SK-N-SH (cell line): ENCODE measurements around the gene SCAMP3. TPM values are rescaled to one million over a fixed set of nuclear protein-coding genes. Genes with fewer than 3 reads are reported as not detected.

Source experiments
- CTCF ChIA-PET: fragments of 300-600, 350-600 bp; formaldehyde crosslinking; extraction: SDS; loops from one replicate; lab custom pipeline; 2021; lab: Yijun Ruan, JAX
- POLR2A ChIA-PET: fragments of 350-600 bp; sonication (Branson Sonifier 250); formaldehyde crosslinking; extraction: SDS; loops from one replicate; lab custom pipeline; 2020; ENCODE audit warnings: antibody characterized with exemption, inconsistent platforms; lab: Yijun Ruan, JAX
- DNase-seq: peaks from one replicate; pipeline ENCODE4 v3.0.0; 2012
- H2AFZ ChIP-seq: fragments of 200-600 bp; sonication (generic); 2 replicates; pipeline ENCODE4 v1.8.1; 2016; ENCODE audit warnings: antibody characterized with exemption, mild to moderate bottlenecking, low read depth
- H3F3A ChIP-seq: fragments of 200-600 bp; sonication (generic); replicated peaks from 2 replicates; pipeline ENCODE3; 2016; ENCODE audit warnings: antibody characterized with exemption, mild to moderate bottlenecking; ENCODE audit not compliant: insufficient read depth
- H3K27ac ChIP-seq, 2 experiments: fragments of 200-500 bp in 1 of 2; fragments of 200-600 bp in 1 of 2; sonication (Bioruptor generic) in 1 of 2; sonication (generic), shearing (Covaris generic) in 1 of 2; 2 replicates each; pipeline versions ENCODE4 v1.5.1 to v1.6.1; 2014 to 2016; ENCODE audit warnings: low read depth in 2 of 2, inconsistent platforms in 1 of 2, low read length in 1 of 2, mild to moderate bottlenecking in 1 of 2, mixed read lengths in 1 of 2
- H3K27me3 ChIP-seq: fragments of 200-600 bp; sonication (generic), shearing (Covaris generic); 2 replicates; pipeline ENCODE4 v1.6.1; 2016; ENCODE audit warnings: mixed run types; ENCODE audit not compliant: insufficient read depth
- H3K36me3 ChIP-seq, 2 experiments: fragments of 200-500 bp in 1 of 2; fragments of 200-600 bp in 1 of 2; sonication (Bioruptor generic) in 1 of 2; sonication (generic) in 1 of 2; replicated peaks in 1 of 2; 2 replicates each; pipeline versions ENCODE3 to v1.5.1; 2014 to 2016; ENCODE audit warnings: low read length in 1 of 2, mild to moderate bottlenecking in 1 of 2; ENCODE audit not compliant: insufficient read depth in 2 of 2, control insufficient read depth in 1 of 2
- H3K4me1 ChIP-seq, 2 experiments: fragments of 200-500 bp in 1 of 2; fragments of 200-600 bp in 1 of 2; sonication (Bioruptor generic) in 1 of 2; sonication (generic), shearing (Covaris generic) in 1 of 2; 2 replicates each; pipeline versions ENCODE4 v1.5.1 to v1.6.1; 2014 to 2016; ENCODE audit warnings: low read depth in 1 of 2, low read length in 1 of 2, mixed run types in 1 of 2; ENCODE audit not compliant: insufficient read depth in 2 of 2, control insufficient read depth in 1 of 2
- H3K4me2 ChIP-seq: fragments of 200-600 bp; sonication (generic), shearing (Covaris generic); 2 replicates; pipeline ENCODE4 v1.6.1; 2017; ENCODE audit warnings: mixed run types
- H3K4me3 ChIP-seq, 2 experiments: fragments of 200-500 bp in 1 of 2; fragments of 200-600 bp in 1 of 2; sonication (Bioruptor generic) in 1 of 2; sonication (generic), shearing (Covaris generic) in 1 of 2; 2 replicates each; pipeline versions ENCODE4 v1.5.1 to v1.8.1; 2014 to 2016; ENCODE audit warnings: low read depth in 2 of 2, inconsistent platforms in 1 of 2, low read length in 1 of 2, mild to moderate bottlenecking in 1 of 2, mixed read lengths in 1 of 2, moderate library complexity in 1 of 2
- H3K79me2 ChIP-seq: fragments of 200-600 bp; sonication (generic); 2 replicates; pipeline ENCODE4 v1.8.1; 2017; ENCODE audit warnings: mild to moderate bottlenecking; ENCODE audit not compliant: insufficient read depth
- H3K9ac ChIP-seq: fragments of 200-600 bp; sonication (generic); 2 replicates; pipeline ENCODE4 v1.6.1; 2017; ENCODE audit warnings: mixed run types
- H3K9me2 ChIP-seq: fragments of 200-600 bp; sonication (generic); 2 replicates; pipeline ENCODE4 v1.6.1; 2017; ENCODE audit warnings: mixed run types
- H3K9me3 ChIP-seq: fragments of 200-600 bp; sonication (generic); 2 replicates; pipeline ENCODE4 v1.6.1; 2017; ENCODE audit warnings: mixed run types, mild to moderate bottlenecking, moderate library complexity
- H4K20me1 ChIP-seq: fragments of 200-600 bp; sonication (generic); 2 replicates; pipeline ENCODE4 v1.6.1; 2017; ENCODE audit warnings: mild to moderate bottlenecking, mixed run types; ENCODE audit not compliant: insufficient read depth
- CHD2 ChIP-seq: fragments of 150-350 bp; IDR thresholded peaks from 2 replicates; pipeline ENCODE4 v1.6.1; 2018; ENCODE audit warnings: low read length; ENCODE audit not compliant: partially characterized antibody
- CTCF ChIP-seq: fragments of 200-600 bp; sonication (generic); IDR thresholded peaks from 2 replicates; pipeline ENCODE4 v1.6.1; 2017; ENCODE audit warnings: antibody characterized with exemption, mild to moderate bottlenecking, moderate library complexity
- EP300 ChIP-seq, 2 experiments: IDR thresholded peaks; 2 replicates each; pipeline versions ENCODE4 v1.4.0 to v1.6.1; 2012; ENCODE audit warnings: borderline replicate concordance in 1 of 2, low read depth in 1 of 2, low read length in 1 of 2
- EZH2phosphoT487 ChIP-seq: fragments of 200-600 bp; sonication (generic); IDR thresholded peaks from 2 replicates; pipeline ENCODE4 v1.6.1; 2017; ENCODE audit warnings: low read depth, mixed run types, mild to moderate bottlenecking, antibody characterized with exemption, moderate library complexity, borderline replicate concordance
- FOXM1 ChIP-seq: IDR thresholded peaks from 2 replicates; pipeline ENCODE4 v1.4.0; 2012; ENCODE audit warnings: low read depth, mild to moderate bottlenecking
- GATA2 ChIP-seq: sonication (generic); formaldehyde crosslinking; IDR thresholded peaks from 2 replicates; pipeline ENCODE4 v1.5.0; 2020; ENCODE audit warnings: mild to moderate bottlenecking, missing genetic modification reagents
- JUND ChIP-seq: IDR thresholded peaks from 2 replicates; pipeline ENCODE4 v1.4.0; 2012
- MAX ChIP-seq: IDR thresholded peaks from 2 replicates; pipeline ENCODE4 v1.4.0; 2012; ENCODE audit warnings: low read depth
- MEF2A ChIP-seq: IDR thresholded peaks from 2 replicates; pipeline ENCODE4 v1.4.0; 2012; ENCODE audit warnings: low read depth, borderline replicate concordance
- MXI1 ChIP-seq: IDR thresholded peaks from 2 replicates; pipeline ENCODE4 v1.6.1; 2012; ENCODE audit warnings: mild to moderate bottlenecking, low read depth, low read length, improper control_type of control experiment
- NFIC ChIP-seq: IDR thresholded peaks from 2 replicates; pipeline ENCODE4 v1.4.0; 2012; ENCODE audit warnings: borderline replicate concordance
- NRF1 ChIP-seq: IDR thresholded peaks from 2 replicates; pipeline ENCODE4 v1.6.1; 2012; ENCODE audit warnings: low read depth, mild to moderate bottlenecking, low read length
- RCOR1 ChIP-seq: fragments of 150-350 bp; IDR thresholded peaks from 2 replicates; pipeline ENCODE4 v1.6.1; 2017; ENCODE audit warnings: antibody characterized with exemption, low read length
- RFX5 ChIP-seq: IDR thresholded peaks from 2 replicates; pipeline ENCODE4 v1.6.1; 2012; ENCODE audit warnings: mild to moderate bottlenecking, improper control_type of control experiment, low read length
- RXRA ChIP-seq: IDR thresholded peaks from 2 replicates; pipeline ENCODE4 v1.4.0; 2012; ENCODE audit warnings: low read depth, mild to moderate bottlenecking, borderline replicate concordance
- SIN3A ChIP-seq: IDR thresholded peaks from 2 replicates; pipeline ENCODE4 v1.6.1; 2012; ENCODE audit warnings: low read depth, mild to moderate bottlenecking, low read length, moderate library complexity, borderline replicate concordance
- TAF1 ChIP-seq: IDR thresholded peaks from 2 replicates; pipeline ENCODE4 v1.6.1; 2012; ENCODE audit warnings: low read depth, mild to moderate bottlenecking, low read length, moderate library complexity, borderline replicate concordance
- TCF12 ChIP-seq: IDR thresholded peaks from 2 replicates; pipeline ENCODE4 v1.4.0; 2012
- TEAD4 ChIP-seq: IDR thresholded peaks from 2 replicates; pipeline ENCODE4 v1.4.0; 2012; ENCODE audit warnings: mild to moderate bottlenecking, borderline replicate concordance; ENCODE audit not compliant: insufficient read depth
- YY1 ChIP-seq: IDR thresholded peaks from 2 replicates; pipeline ENCODE4 v1.4.0; 2012; ENCODE audit warnings: low read depth, mild to moderate bottlenecking
- WGBS: methylation state at CpG from one replicate; pipeline ENCODE4 v1.1.6; 2017; ENCODE audit warnings: low lambda C conversion rate; 5-methylcytosine and 5-hydroxymethylcytosine counted together
- polyA plus RNA-seq, 3 experiments: library from polyadenylated mRNA; depleted of rRNA; stranded (reverse); fragments of >200 nt; gene quantifications; 2 replicates each; pipeline ENCODE4 v1.2.3, GENCODE V29; 2012

The SCAMP3 gene
- polyA plus RNA-seq, 1 of the 3 experiments (the other 2 are of a cell fraction) = 193 TPM

- no peak within 1 kb of the TSS for H2AFZ ChIP-seq
- no peak within 1 kb of the TSS for H3K27ac ChIP-seq
- H3K27me3 ChIP-seq = no peaks in the 10 kb centered on the region
- WGBS = 82% methylated on average over 5 of the region's 5 CpGs
- no peaks in the 10 kb centered on the region for H3K79me2 ChIP-seq
- H3K4me2 ChIP-seq = no peak within 1 kb of the TSS
- H3K4me1 ChIP-seq = no peaks in the 10 kb centered on the region
- H3K9me2 ChIP-seq = no peaks in the 10 kb centered on the region
- no peak for TF ChIP-seq MXI1
- TF ChIP-seq YY1 = no peak
- no peak for TF ChIP-seq EZH2phosphoT487
- TF ChIP-seq EP300 (IDR thresholded peaks at IDR 0.05; ENCODE audit: borderline replicate concordance in 1 of 2, low read depth in 1 of 2, low read length in 1 of 2) = no peak
- TF ChIP-seq TEAD4 = no peak
- no peak for TF ChIP-seq RCOR1
- no peak for TF ChIP-seq FOXM1
- no peak for TF ChIP-seq RFX5
- no peak for TF ChIP-seq TAF1
- no peak for TF ChIP-seq MAX
- no peak for TF ChIP-seq TCF12
- TF ChIP-seq CHD2 = no peak
- no peak for TF ChIP-seq MEF2A
- no peak for TF ChIP-seq GATA2 (CRISPR knock-in tag)
- no peak for TF ChIP-seq RXRA
- TF ChIP-seq JUND = no peak
- no peak for TF ChIP-seq CTCF
- no peak for TF ChIP-seq NFIC
- no peak for TF ChIP-seq SIN3A
- no peak for TF ChIP-seq NRF1
- POLR2A ChIA-PET = no interaction called here
- CTCF ChIA-PET = interaction anchor here (0.7 to 2.9 kb wide), 4 partner anchors 9 to 861 kb away, joined by 3 to 15 read pairs (median 4); no protein-coding TSS in a partner anchor
- no peaks in the 10 kb centered on the region for H3K36me3 ChIP-seq
- H3K9me3 ChIP-seq = no peaks in the 10 kb centered on the region
- H3K4me3 ChIP-seq = no peak within 1 kb of the TSS
- no peaks in the 10 kb centered on the region for H4K20me1 ChIP-seq
- no peak within 1 kb of the TSS for H3K9ac ChIP-seq
- no peak for DNase-seq
- H3F3A ChIP-seq = no peaks in the 10 kb centered on the region
Observed at GRCh38 chr1:155301342-155301841, 39.2 kb upstream of the SCAMP3 start, which contains the start of gene PKLR. Gene PKLR (minus strand): TSS chr1:155301438. CDS start chr1:155301395, 43 bp downstream.
